Fibroblast of gingiva (primary cell): ENCODE results near the gene RPS6KB1.
"Not testable (repeated sequence)": the region's sequence is repeated elsewhere in the genome, so short reads cannot be mapped to it uniquely, and the experiment has no call there.

Source experiments
- DNase-seq: peaks from one replicate; pipeline ENCODE4 v3.0.0-alpha.2; 2011; ENCODE audit warnings: low read depth

The RPS6KB1 gene

GRCh38 chr17:59940697-59941096 is 47.8 kb downstream of the RPS6KB1 start:
- DNase-seq, result not testable (repeated sequence)

GRCh38 chr17:59941131-59941530 is 48.2 kb downstream of the RPS6KB1 start:
- DNase-seq, result no peak

GRCh38 chr17:59946433-59946832 is 53.5 kb downstream of the RPS6KB1 start:
- DNase-seq, result not testable (repeated sequence)

- DNase-seq, result not testable (repeated sequence)
Measured at GRCh38 chr17:59947310-59947709, 54.4 kb downstream of the RPS6KB1 start.

- no peak for DNase-seq
Measured at GRCh38 chr17:59950049-59950448, 57.1 kb downstream of the RPS6KB1 start.

GRCh38 chr17:59954856-59955255 is 61.9 kb downstream of the RPS6KB1 start:
- no peak for DNase-seq

- DNase-seq, result not testable (repeated sequence)
Measured at GRCh38 chr17:59959574-59959973, 66.7 kb downstream of the RPS6KB1 start.

GRCh38 chr17:59962739-59963318 is 69.9 kb downstream of the RPS6KB1 start:
- DNase-seq, result no peak

- peak; percentile 54 for DNase-seq
Measured at GRCh38 chr17:59963738-59964481, 71.0 kb downstream of the RPS6KB1 start.

GRCh38 chr17:59964482-59965328 is 71.8 kb downstream of the RPS6KB1 start, which contains the start of gene RNFT1:
TSS of gene RNFT1 (minus strand) at chr17:59964740. CDS start at chr17:59964663, 77 bp downstream.
- DNase-seq, result peak; percentile 82

- not testable (repeated sequence) for DNase-seq
Measured at GRCh38 chr17:59971771-59972170, 78.8 kb downstream of the RPS6KB1 start.

- peak; percentile 2 for DNase-seq
Measured at GRCh38 chr17:59972778-59973177, 79.9 kb downstream of the RPS6KB1 start.

- DNase-seq, result not testable (repeated sequence)
Measured at GRCh38 chr17:59973483-59973882, 80.6 kb downstream of the RPS6KB1 start.

- DNase-seq, result not testable (repeated sequence)
Measured at GRCh38 chr17:59975166-59975565, 82.2 kb downstream of the RPS6KB1 start.

GRCh38 chr17:59996608-59997007 is 103.7 kb downstream of the RPS6KB1 start:
- DNase-seq, result not testable (repeated sequence)
